Skeletal muscle tissue (tissue), 4 donors: Measurements from ENCODE around the gene NSD1. TPM values are rescaled to one million over a fixed set of nuclear protein-coding genes. Genes with fewer than 3 reads are reported as not detected.

Experiments used
- H3K27ac ChIP-seq: one replicate; pipeline ENCODE4 v1.7.0; 2013; ENCODE audit warnings: mild to moderate bottlenecking, low read depth, low read length, inconsistent platforms
- H3K27me3 ChIP-seq, 3 donors: one replicate each; pipeline ENCODE4 v1.7.0; 2013; ENCODE audit warnings: low read length in 3 of 3; ENCODE audit not compliant: control insufficient read depth in 3 of 3, insufficient read depth in 3 of 3
- H3K36me3 ChIP-seq, 3 donors: one replicate each; pipeline ENCODE4 v1.7.0; 2013; ENCODE audit warnings: low read length in 3 of 3; ENCODE audit not compliant: control insufficient read depth in 3 of 3, insufficient read depth in 3 of 3
- H3K4me1 ChIP-seq, 3 donors: one replicate each; pipeline ENCODE4 v1.7.0; 2013; ENCODE audit warnings: low read length in 3 of 3, mild to moderate bottlenecking in 3 of 3; ENCODE audit not compliant: control insufficient read depth in 3 of 3, insufficient read depth in 3 of 3
- H3K4me3 ChIP-seq, 3 donors: one replicate each; pipeline ENCODE4 v1.7.0; 2013; ENCODE audit warnings: low read length in 3 of 3
- H3K9ac ChIP-seq, 3 donors: one replicate each; pipeline ENCODE4 v1.7.0; 2013; ENCODE audit warnings: low read length in 3 of 3, mild to moderate bottlenecking in 3 of 3, moderate library complexity in 2 of 3, low read depth in 1 of 3
- H3K9me3 ChIP-seq, 3 donors: one replicate each; pipeline ENCODE4 v1.7.0; 2013; ENCODE audit warnings: low read length in 3 of 3; ENCODE audit not compliant: control insufficient read depth in 3 of 3
- total RNA-seq: library from RNA; depleted of rRNA; stranded (reverse); fragments of >200 nt; gene quantifications from one replicate; pipeline ENCODE4 v1.2.3, GENCODE V29; 2014
- donor health status: Osteomylitis.

Gene NSD1
- total RNA-seq, 1 donor from 2014 or later: 57.4 TPM

DNA sequence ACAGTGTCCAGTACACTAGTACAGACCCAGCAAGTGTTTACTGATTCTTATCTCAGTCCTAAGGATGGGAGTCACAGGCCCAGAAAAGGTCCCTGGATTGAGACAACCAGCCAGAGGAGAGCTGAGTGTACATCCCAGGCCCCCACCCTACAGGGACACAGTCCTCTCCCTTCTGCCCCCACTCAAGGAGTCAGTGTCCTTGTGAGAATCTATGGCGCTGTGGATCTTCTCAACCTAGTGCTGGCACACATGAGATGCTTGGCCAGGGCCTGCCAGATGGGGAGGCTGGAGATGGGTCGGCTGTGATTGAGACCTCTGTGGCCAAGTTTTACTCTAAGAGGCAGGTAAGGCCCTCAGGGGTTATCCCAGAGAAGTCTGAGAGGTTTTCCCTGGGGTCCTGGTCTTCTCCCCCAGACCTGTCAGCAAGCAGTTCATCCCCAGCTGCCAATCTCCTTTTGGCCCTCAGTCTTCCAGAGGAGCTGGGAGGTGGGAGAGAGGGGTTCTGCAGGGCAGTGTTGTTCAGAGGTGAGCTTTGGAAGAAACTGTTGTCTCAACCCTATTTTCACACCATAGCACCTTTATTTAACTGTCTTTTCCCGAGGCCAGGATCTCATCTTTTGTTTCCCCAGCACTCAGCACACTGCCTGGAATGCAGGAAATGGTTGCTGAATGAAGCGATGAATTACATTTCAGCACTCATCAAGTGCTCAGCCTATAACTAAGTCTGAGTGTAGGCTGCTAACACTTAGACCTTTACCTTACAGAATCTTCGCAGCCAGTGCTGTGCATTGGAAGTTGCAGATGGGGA, 3.2 kb upstream of the NSD1 start:
- Histone ChIP-seq H3K4me3 (no peak overlapping the region), H3K4me1 (peaks cover 15 to 22% (median 16%) of the 10 kb centered on the region in 3 donors), H3K9me3 (no peaks in the 10 kb centered on the region), H3K9ac (no peak overlapping the region), H3K27ac (no peak overlapping the region), H3K27me3 (no peaks in the 10 kb centered on the region), H3K36me3 (peaks cover 3 to 5% (median 5%) of the 10 kb centered on the region in 3 donors)

DNA sequence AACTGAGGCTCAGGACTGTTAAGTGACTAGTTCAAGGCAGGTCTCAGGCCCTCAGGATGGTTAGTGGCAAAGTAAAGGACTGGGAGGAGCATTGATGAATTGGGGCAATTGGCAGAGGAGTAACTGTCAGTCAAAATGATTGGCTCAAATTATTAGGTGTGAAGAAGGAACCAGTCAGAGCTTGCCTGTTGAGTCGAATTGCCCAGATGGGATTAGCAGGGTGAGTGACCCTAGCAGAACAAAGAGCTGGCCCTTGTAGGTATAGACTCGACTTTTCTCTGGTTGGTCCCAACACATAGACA, 2.6 kb upstream of the NSD1 start:
- Histone ChIP-seq H3K9ac (no peak overlapping the region), H3K9me3 (no peaks in the 10 kb centered on the region), H3K4me1 (peaks cover 20 to 27% (median 21%) of the 10 kb centered on the region in 3 donors), H3K27me3 (no peaks in the 10 kb centered on the region), H3K36me3 (peaks cover 4 to 9% (median 8%) of the 10 kb centered on the region in 3 donors), H3K4me3 (no peak overlapping the region), H3K27ac (no peak overlapping the region)

DNA sequence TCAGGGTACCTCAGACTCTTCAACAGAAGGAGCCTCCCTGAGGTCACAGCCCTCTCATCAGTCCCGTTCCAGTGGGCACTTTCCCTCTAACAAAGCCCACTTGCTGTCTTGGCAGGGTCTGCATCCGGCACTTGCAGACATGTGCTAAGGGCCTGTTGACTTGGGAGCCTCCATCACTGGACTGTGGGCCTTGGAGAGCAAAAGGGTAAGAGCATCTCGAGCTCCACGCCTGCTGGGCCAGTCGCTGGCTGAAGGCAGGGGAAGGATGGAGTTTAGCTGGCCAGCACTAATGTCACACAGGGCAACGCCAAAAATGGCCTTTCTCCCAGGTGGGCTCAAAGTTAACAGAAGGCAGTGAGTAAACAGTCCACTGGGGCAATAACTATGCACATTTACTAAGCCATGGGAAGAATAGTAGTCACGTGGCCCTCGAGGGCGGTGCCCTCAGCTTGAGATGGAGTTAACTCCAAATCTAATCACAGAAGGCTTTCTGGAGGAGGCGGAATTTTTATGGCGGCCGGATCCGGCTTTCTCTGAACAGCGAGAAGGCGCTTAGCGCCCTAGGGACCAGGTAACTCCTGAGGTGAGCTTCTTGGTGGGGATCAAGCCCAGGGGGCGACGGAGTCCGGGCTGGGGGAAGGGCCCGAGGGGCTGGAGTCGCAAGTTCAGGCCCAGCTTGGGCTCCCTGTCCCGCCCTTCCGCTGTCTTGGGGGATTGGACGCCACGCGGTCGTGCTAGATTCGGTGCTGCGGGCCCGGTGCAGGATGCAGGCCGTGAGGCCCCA, 2.0 kb upstream of the NSD1 start:
- Histone ChIP-seq H3K27ac (no peak overlapping the region), H3K36me3 (peaks cover 4 to 12% (median 9%) of the 10 kb centered on the region in 3 donors), H3K9me3 (no peaks in the 10 kb centered on the region), H3K9ac (peak overlapping the region in 1 of 3 donors; percentile 93), H3K27me3 (no peaks in the 10 kb centered on the region), H3K4me3 (no peak overlapping the region), H3K4me1 (peaks cover 26 to 32% (median 27%) of the 10 kb centered on the region in 3 donors)

DNA sequence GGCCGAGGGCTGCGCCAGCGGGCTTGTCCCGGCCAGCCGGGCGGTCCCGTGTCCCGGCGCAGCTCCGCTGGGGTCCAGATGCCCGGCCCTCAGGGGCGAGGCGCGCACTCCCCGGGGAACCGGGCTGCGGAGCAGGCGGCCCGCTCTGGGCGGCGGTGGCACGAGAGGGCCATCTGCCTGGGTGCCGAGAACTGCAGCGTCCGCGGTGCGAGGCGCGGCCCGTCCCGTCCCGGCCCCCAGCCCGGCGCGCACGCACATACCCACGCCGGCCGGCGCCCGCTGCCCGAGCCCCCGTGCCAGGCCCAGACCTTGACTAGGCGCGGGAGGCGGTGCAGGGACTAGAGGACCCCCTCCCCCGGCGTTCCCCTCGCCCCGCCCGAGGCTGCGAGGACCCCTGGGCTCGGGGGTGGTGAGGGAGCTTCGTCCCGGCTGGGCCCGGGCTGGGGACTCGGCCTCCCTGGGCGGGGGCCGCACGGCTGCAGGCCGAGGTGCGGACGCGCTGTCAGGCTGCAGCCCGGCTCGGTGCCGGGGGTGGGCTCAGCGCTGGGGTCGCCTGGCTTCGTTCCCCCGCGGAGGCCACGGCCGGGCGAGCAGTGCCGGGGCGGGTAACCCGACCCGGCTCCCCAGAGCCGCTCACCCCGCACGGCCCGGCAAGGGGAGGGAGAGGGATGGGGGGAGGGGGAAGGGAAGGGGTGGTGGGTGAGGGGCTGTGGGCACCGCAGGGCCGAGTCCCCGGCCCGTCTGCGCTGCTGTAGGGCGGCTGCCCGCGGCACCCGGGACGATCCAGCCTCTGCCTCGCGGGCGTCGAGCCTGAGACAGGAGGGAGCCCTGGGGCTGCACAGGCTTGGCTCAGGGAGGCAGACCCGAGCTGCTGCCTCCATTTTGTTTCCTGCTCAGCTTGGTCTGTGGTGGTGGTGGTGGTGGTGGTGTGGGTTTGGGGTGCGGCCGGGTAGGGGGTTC, 1.2 kb upstream of the NSD1 start:
- H3K27me3 ChIP-seq: no peaks in the 10 kb centered on the region
- no peaks in the 10 kb centered on the region for H3K9me3 ChIP-seq
- peaks cover 31 to 37% (median 35%) of the 10 kb centered on the region in 3 donors for H3K4me1 ChIP-seq
- H3K36me3 ChIP-seq: peaks cover 4 to 15% (median 9%) of the 10 kb centered on the region in 3 donors
- H3K27ac ChIP-seq: peak overlapping the region; percentile 85
- H3K4me3 ChIP-seq: peak overlapping the region; percentile 59 to 79 (median 79)
- H3K9ac ChIP-seq: peak overlapping the region; percentile 79 to 93 (median 88)

DNA sequence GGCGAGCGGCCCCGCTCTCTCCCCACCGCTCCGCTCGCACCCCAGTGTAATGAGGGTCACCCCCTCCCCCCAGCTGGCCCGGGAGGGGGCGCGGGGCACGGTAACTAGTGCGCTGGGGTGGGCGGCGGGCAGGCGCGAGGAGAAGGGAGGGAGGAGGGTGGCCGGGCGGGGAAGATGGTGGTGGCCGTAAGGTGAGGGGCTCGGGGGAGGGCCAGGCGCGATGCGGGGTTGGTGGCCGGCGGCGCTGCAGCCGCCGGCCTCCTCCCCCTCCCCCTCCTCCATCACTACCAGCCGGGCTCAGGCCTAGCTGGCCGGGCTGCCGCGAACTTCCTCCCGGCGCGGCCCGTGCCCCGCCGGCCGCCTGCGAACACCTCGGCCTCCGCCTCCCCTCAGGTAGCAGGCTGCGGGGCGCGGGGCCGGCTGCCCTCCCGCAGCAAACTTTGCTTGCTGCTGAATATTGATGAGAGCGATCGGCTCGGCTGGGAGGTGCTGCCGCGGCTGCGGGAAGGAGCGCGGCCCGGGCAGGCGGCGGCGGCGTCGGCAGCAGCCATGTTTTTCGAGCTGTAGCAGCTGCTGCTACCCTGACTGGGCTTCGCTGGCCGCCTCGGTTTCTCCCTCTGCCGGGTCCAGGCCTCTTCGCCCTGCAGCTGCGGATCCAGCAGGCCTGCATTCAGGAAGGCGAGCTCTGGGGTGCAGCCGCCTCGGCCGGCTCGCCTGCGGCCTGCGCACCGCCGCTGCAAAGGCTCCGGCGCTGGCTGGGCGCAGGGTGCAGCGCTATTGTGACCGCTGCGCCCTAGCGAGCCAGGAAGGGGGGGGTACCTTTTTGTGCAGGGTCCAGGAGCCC, 502 bp downstream of the NSD1 start:
- H3K27me3 ChIP-seq: no peaks in the 10 kb centered on the region
- peak overlapping the region; percentile 76 to 93 (median 78) for H3K9ac ChIP-seq
- H3K9me3 ChIP-seq: no peaks in the 10 kb centered on the region
- peak overlapping the region; percentile 68 to 79 (median 78) for H3K4me3 ChIP-seq
- H3K27ac ChIP-seq: peak overlapping the region; percentile 72
- H3K36me3 ChIP-seq: peaks cover 4 to 15% (median 9%) of the 10 kb centered on the region in 3 donors
- peaks cover 31 to 37% (median 32%) of the 10 kb centered on the region in 3 donors for H3K4me1 ChIP-seq

DNA sequence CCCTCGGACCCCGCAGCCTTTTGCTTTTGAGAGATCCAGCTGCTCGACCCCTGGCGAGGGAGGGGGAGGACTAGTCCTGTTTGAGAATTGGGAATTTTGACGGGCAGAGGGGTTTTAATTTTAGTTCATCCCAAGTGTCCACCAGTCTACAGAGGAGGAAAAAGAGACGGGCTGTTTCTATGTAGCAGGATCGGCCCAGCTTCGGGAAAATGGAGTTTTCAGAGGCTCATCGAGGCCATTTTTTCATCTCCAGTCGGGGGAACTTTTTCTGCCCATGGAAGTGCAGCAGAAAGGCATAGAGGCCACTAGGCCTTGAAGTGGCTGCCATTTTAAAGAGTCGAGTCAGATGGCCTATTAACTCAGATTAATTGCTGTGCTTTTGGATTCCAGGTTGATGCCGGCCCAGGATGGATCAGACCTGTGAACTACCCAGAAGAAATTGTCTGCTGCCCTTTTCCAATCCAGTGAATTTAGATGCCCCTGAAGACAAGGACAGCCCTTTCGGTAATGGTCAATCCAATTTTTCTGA, 1.2 kb downstream of the NSD1 start:
- H3K27ac ChIP-seq: peak overlapping the region; percentile 72
- H3K9me3 ChIP-seq: no peaks in the 10 kb centered on the region
- H3K9ac ChIP-seq: peak overlapping the region; percentile 76 to 93 (median 78)
- H3K4me3 ChIP-seq: peak overlapping the region; percentile 68 to 79 (median 78)
- H3K4me1 ChIP-seq: peaks cover 33 to 36% (median 35%) of the 10 kb centered on the region in 3 donors
- H3K27me3 ChIP-seq: no peaks in the 10 kb centered on the region
- H3K36me3 ChIP-seq: peaks cover 4 to 15% (median 9%) of the 10 kb centered on the region in 3 donors

DNA sequence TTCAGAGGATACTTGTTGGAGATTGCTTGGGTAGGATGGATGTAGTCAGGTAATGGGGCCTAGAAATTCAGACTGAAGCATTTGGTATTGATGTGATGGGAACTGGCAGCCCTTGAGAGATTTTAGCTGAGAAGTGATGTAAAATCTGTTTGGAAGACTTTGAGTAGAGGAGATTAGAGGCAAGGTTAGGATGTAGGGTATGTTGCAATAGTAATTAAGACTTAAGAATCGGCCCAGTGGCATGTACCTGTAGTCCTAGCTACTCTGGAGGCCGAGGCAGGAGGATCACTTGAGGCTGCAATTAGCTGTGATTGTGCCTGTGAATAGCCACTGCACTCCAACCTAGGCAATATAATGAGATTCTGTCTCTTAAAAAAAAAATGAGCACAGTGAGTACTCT, 6.7 kb downstream of the NSD1 start:
- H3K9me3 ChIP-seq: no peaks in the 10 kb centered on the region
- no peak overlapping the region for H3K9ac ChIP-seq
- H3K27ac ChIP-seq: no peak overlapping the region
- H3K4me1 ChIP-seq: peaks cover 28 to 35% (median 34%) of the 10 kb centered on the region in 3 donors
- H3K36me3 ChIP-seq: peaks cover 7 to 26% (median 14%) of the 10 kb centered on the region in 3 donors
- H3K27me3 ChIP-seq: no peaks in the 10 kb centered on the region
- no peak overlapping the region for H3K4me3 ChIP-seq

DNA sequence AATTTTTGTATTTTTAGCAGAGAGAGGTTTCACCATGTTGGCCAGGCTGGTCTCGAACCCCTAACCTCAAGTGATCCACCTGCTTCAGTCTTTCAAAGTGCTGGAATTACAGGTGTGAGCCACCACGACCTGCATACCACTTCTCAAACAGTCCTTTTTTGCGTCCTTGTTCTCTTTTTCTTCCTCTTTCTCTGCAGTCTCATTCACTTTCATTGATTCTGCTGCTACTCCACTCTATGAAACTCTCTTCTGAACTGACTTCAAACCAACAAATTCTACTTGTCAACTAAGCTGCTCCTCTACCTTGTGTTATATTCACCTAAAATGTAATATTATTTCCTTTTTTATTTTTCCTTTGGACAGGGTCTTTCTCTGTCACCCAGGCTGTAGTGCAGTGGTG, 7.9 kb downstream of the NSD1 start:
- no peak overlapping the region for H3K4me3 ChIP-seq
- no peaks in the 10 kb centered on the region for H3K9me3 ChIP-seq
- H3K27me3 ChIP-seq: no peaks in the 10 kb centered on the region
- H3K4me1 ChIP-seq: peaks cover 17 to 24% (median 23%) of the 10 kb centered on the region in 3 donors
- no peak overlapping the region for H3K27ac ChIP-seq
- no peak overlapping the region for H3K9ac ChIP-seq
- H3K36me3 ChIP-seq: peaks cover 4 to 19% (median 11%) of the 10 kb centered on the region in 3 donors
